GM12891 (cell line): ENCODE data around the gene MAPK8IP2.

ENCODE experiments used
- PAX5 ChIP-seq: IDR thresholded peaks from 2 replicates; pipeline ENCODE4 v1.6.1; 2011; ENCODE audit warnings: low read length, moderate library complexity, mild to moderate bottlenecking; ENCODE audit not compliant: insufficient read depth, severe bottlenecking
- POLR2A ChIP-seq: IDR thresholded peaks from 2 replicates; pipeline ENCODE4 v1.6.1; 2011; ENCODE audit warnings: low read depth, low read length, control low read depth
- POLR2AphosphoS5 ChIP-seq: IDR thresholded peaks from 2 replicates; pipeline ENCODE4 v1.6.1; 2011; ENCODE audit warnings: low read depth, low read length, control low read depth

GRCh38 chr22:50610581-50610980 is 10.0 kb downstream of the MAPK8IP2 start:
- no peak for TF ChIP-seq POLR2A
- TF ChIP-seq POLR2AphosphoS5 = no peak
- no peak for TF ChIP-seq PAX5
